ENCODE results near the gene TMEM256.

The TMEM256 gene

GRCh38 chr17:7403977-7404736 is at the start of gene TMEM256:
Gene TMEM256, minus strand, starts transcription at chr17:7404097. Its CDS starts 13 bp downstream, at chr17:7404084.
- peak; percentile 100 for DNase-seq (ENCODE audit: low read depth)

GRCh38 chr17:7448461-7448860 is 44.6 kb upstream of the TMEM256 start:
- DNase-seq (ENCODE audit: low read depth): no peak

GRCh38 chr17:7445619-7445968 is 41.7 kb upstream of the TMEM256 start:
- DNase-seq (ENCODE audit: low read depth): no peak

GRCh38 chr17:7444682-7445618 is 41.1 kb upstream of the TMEM256 start, which contains the start of gene CHRNB1:
Gene CHRNB1, plus strand, starts transcription at chr17:7445061. Its CDS starts 67 bp downstream, at chr17:7445128.
- peak; percentile 52 for DNase-seq (ENCODE audit: low read depth)

GRCh38 chr17:7443499-7444485 is 39.9 kb upstream of the TMEM256 start:
- DNase-seq (ENCODE audit: low read depth): peak; percentile 57

GRCh38 chr17:7442142-7442541 is 38.2 kb upstream of the TMEM256 start:
- no peak for DNase-seq (ENCODE audit: low read depth)

GRCh38 chr17:7441266-7441665 is 37.4 kb upstream of the TMEM256 start:
- DNase-seq (ENCODE audit: low read depth): no peak

- peak; percentile 23 for DNase-seq (ENCODE audit: low read depth)
Measured at GRCh38 chr17:7440834-7441195, 36.9 kb upstream of the TMEM256 start.

GRCh38 chr17:7440113-7440833 is 36.4 kb upstream of the TMEM256 start:
- DNase-seq (ENCODE audit: low read depth): peak; percentile 48

GRCh38 chr17:7439462-7440112 is 35.7 kb upstream of the TMEM256 start, which contains the start of gene FGF11:
Gene FGF11, plus strand, starts transcription at chr17:7439512. Its CDS starts 109 bp downstream, at chr17:7439621.
- no peak for DNase-seq (ENCODE audit: low read depth)

GRCh38 chr17:7438656-7439460 is 35.0 kb upstream of the TMEM256 start:
- no peak for DNase-seq (ENCODE audit: low read depth)

GRCh38 chr17:7437950-7438614 is 34.2 kb upstream of the TMEM256 start:
- no peak for DNase-seq (ENCODE audit: low read depth)

GRCh38 chr17:7437369-7437863 is 33.5 kb upstream of the TMEM256 start:
- no peak for DNase-seq (ENCODE audit: low read depth)

- peak; percentile 79 for DNase-seq (ENCODE audit: low read depth)
Measured at GRCh38 chr17:7436556-7437368, 32.9 kb upstream of the TMEM256 start.

- DNase-seq (ENCODE audit: low read depth): peak; percentile 28
Measured at GRCh38 chr17:7435676-7436555, 32.0 kb upstream of the TMEM256 start.

GRCh38 chr17:7432296-7432695 is 28.4 kb upstream of the TMEM256 start:
- DNase-seq (ENCODE audit: low read depth): no peak

GRCh38 chr17:7431231-7431630 is 27.3 kb upstream of the TMEM256 start:
- peak; percentile 61 for DNase-seq (ENCODE audit: low read depth)
